Astrocyte (in vitro differentiated cells and primary cell): ENCODE data around the gene FXR1. TPM values are rescaled to one million over a fixed set of nuclear protein-coding genes. Genes with fewer than 3 reads are reported as not detected.

Source experiments
- total RNA-seq: library from RNA; stranded (reverse); gene quantifications from 2 replicates; pipeline ENCODE4 v1.2.1, GENCODE V29; 2021

FXR1 gene
- total RNA-seq, 1 donor from 2014 or later, result 173 TPM

Other genes with a start within 250 kb of the FXR1 start
- not detected in 2 replicates for gene CCDC39, start 233.2 kb upstream of the FXR1 start, total RNA-seq
- 43.2 and 46.7 TPM in 2 replicates for gene DNAJC19, start 77.1 kb downstream of the FXR1 start, total RNA-seq